GM13977 (cell line): ENCODE measurements around the gene TRNP1.

Experiments used
- DNase-seq: peaks from one replicate; pipeline ENCODE4 v3.0.0; 2012; ENCODE audit warnings: low spot score
- CTCF ChIP-seq: IDR thresholded peaks from 2 replicates; pipeline ENCODE4 v1.5.1; 2012; ENCODE audit warnings: mild to moderate bottlenecking, control low read depth; ENCODE audit not compliant: insufficient read depth; ENCODE audit errors: extremely low read depth, missing control alignments
- in situ Hi-C: fragments of 300-500 bp; cut with MboI; formaldehyde crosslinking; loops from one replicate; pipeline ENCODE4 v1.12.0; 2022; ENCODE audit warnings: low sequenced_read_pairs, low pct_unique_long_range_greater_than_20kb, mixed read lengths, inconsistent platforms; ENCODE audit not compliant: unreplicated experiment

TRNP1 gene

DNA sequence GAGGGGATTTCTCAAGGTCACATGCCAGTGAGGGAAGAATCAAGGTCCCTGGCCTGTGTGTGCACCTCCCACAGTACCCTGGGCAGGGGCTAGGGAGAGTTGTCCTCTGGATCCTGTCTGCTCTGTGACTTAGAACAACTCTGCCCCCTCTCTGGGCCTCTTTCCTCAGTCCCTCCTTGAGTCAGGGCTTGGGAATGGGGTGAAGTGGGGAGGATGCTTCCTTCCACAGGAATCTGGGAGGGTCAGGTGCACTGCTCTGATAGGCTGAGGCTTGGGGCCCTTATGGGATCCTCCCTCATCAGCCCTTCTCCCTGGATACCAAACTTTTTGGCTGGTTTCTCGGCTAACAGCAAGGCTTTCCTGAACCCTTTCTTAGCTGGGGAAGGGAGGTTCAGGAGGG is 2.5 kb downstream of the TRNP1 start:
- no peak for DNase-seq
- in situ Hi-C loops = no loop called here
- TF ChIP-seq CTCF = no peak

GRCh38 chr1:26996665-26997064 is 3.2 kb downstream of the TRNP1 start:
- no peak for DNase-seq
- in situ Hi-C loops = no loop called here

DNA sequence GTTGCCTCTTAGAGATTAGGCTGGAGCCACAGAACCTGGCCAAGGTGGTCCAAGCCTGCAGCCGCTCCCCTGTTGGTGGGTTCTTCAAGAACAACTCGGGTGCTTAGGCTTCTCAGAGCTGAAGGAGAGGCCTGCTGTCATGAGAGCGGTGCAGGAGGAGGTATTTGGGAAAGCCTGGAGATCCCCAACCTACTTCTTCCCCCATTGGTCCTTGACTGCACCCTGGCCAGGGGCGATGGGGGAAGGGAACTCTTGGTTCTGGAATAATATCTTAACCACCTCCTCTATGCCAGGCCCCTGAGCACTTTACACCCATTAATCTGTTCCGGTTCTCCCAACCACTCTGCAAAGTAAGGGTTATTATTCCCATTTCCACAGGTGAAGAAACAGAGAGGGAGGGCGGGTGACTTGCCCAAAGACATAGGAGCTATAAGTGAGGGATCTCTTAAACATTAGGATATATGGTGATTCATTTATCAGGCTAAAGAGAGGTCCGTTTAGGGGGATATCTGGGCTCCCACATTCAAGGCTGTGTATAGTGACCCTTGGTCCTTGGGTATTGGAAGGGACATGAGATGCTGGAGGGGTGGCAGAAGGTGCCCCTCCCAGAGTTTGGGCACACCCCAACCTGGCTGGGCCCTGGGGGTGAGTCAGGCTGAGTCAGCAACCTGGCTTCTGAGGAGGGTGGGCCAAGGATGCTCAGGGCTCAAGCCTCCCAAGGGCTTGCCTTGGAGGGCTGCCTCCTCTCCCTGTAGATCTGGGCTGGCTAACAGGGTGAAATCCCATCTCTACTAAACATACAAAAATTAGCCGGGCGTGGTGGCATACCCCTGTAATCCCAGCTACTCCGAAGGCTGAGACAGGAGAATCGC is 5.2 kb downstream of the TRNP1 start:
- no peak for TF ChIP-seq CTCF
- no peak for DNase-seq
- in situ Hi-C loops = no loop called here

More at GRCh38 chr1:26996665-26997064, 3.2 kb downstream of the TRNP1 start:
- no peak for TF ChIP-seq CTCF

- DNase-seq = no peak
- in situ Hi-C loops = no loop called here
- no peak for TF ChIP-seq CTCF
Measured at GRCh38 chr1:26999440-26999987, 6.0 kb downstream of the TRNP1 start.

GRCh38 chr1:27000090-27000816 is 6.8 kb downstream of the TRNP1 start:
- DNase-seq = no peak
- TF ChIP-seq CTCF = no peak
- in situ Hi-C loops = no loop called here

DNA sequence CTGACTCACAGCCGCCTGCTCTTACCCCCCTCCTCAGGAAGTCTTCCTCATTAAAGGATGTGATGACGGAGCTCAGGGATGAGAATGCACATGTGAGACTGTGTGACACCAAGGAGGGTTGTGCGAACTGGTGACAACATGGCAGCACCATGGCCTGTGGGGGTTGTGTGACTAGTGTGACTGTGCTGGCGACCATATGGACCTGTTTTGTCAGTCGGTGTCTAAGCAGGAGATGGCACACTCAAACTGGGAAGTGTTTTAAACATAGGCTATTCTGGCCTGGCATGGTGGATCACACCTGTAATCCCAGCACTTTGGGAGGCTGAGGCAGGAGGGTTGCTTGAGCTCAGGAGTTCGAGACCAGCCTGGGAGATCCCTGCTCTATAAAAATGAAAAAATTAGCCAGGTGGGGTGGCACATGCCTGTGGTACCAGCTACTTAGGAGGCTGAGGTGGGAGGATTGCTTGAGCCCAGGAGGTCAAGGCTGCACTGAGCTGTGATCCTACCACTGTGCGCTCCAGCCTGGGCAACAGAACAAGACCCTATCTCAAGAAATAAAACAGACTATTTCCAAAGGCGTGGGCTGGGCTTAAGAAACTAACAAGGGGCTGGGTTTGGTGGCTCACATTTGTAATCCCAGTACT is 7.4 kb downstream of the TRNP1 start:
- in situ Hi-C loops = no loop called here

More for the DNA sequence above, 7.4 kb downstream of the TRNP1 start:
- TF ChIP-seq CTCF = no peak
- no peak for DNase-seq
